ENCODE measurements around the gene TM4SF18.
"Not testable (repeated sequence)": the region's sequence is repeated elsewhere in the genome, so short reads cannot be mapped to it uniquely, and the experiment has no call there.

The TM4SF18 gene

GRCh38 chr3:149356044-149356592, 22.7 kb upstream of the TM4SF18 start:
- H3K4me3 Mint-ChIP-seq = no peak overlapping the region

GRCh38 chr3:149353581-149354184, 20.2 kb upstream of the TM4SF18 start:
- no peak overlapping the region for H3K27ac Mint-ChIP-seq
- DNase-seq (ENCODE audit: low spot score in 2 of 2) (no peak), ATAC-seq (ENCODE audit: low read depth) (no peak)
- H3K27me3 Mint-ChIP-seq = peaks cover 10% of the 10 kb centered on the region
- no peaks in the 10 kb centered on the region for H3K36me3 Mint-ChIP-seq
- H3K9me3 Mint-ChIP-seq = peaks cover 1% of the 10 kb centered on the region
- no peaks in the 10 kb centered on the region for H3K4me1 Mint-ChIP-seq
- H3K4me3 Mint-ChIP-seq = no peak overlapping the region

More at GRCh38 chr3:149356044-149356592, 22.7 kb upstream of the TM4SF18 start:
- Mint-ChIP-seq H3K4me1 (no peaks in the 10 kb centered on the region), H3K27ac (no peak overlapping the region), H3K27me3 (peaks cover 7% of the 10 kb centered on the region), H3K36me3 (no peaks in the 10 kb centered on the region), H3K9me3 (peaks cover 1% of the 10 kb centered on the region)
- ATAC-seq (ENCODE audit: low read depth) (no peak), DNase-seq (ENCODE audit: low spot score in 2 of 2) (no peak)

GRCh38 chr3:149352556-149352955, 19.1 kb upstream of the TM4SF18 start:
- no peak overlapping the region for H3K27ac Mint-ChIP-seq
- H3K36me3 Mint-ChIP-seq = no peaks in the 10 kb centered on the region
- H3K9me3 Mint-ChIP-seq = peaks cover 1% of the 10 kb centered on the region
- DNase-seq (ENCODE audit: low spot score in 2 of 2) (no peak), ATAC-seq (ENCODE audit: low read depth) (peak; percentile 63)
- peaks cover 11% of the 10 kb centered on the region for H3K27me3 Mint-ChIP-seq
- H3K4me3 Mint-ChIP-seq = no peak overlapping the region
- no peaks in the 10 kb centered on the region for H3K4me1 Mint-ChIP-seq

- DNase-seq (ENCODE audit: low spot score in 2 of 2) = no peak
- Mint-ChIP-seq H3K4me3 (no peak overlapping the region), H3K4me1 (no peaks in the 10 kb centered on the region), H3K27ac (no peak overlapping the region), H3K27me3 (peaks cover 14% of the 10 kb centered on the region), H3K9me3 (no peaks in the 10 kb centered on the region), H3K36me3 (no peaks in the 10 kb centered on the region)
- ATAC-seq (ENCODE audit: low read depth) = no peak
Observed at GRCh38 chr3:149343951-149344350, 10.5 kb upstream of the TM4SF18 start.

GRCh38 chr3:149342413-149343380, 9.3 kb upstream of the TM4SF18 start:
- no peak for ATAC-seq (ENCODE audit: low read depth)
- Mint-ChIP-seq H3K27me3 (peaks cover 14% of the 10 kb centered on the region), H3K4me3 (no peak overlapping the region), H3K9me3 (no peaks in the 10 kb centered on the region), H3K27ac (no peak overlapping the region), H3K4me1 (no peaks in the 10 kb centered on the region), H3K36me3 (no peaks in the 10 kb centered on the region)
- DNase-seq (ENCODE audit: low spot score in 2 of 2) = no peak

GRCh38 chr3:149340310-149340933, 7.0 kb upstream of the TM4SF18 start:
- no peak for ATAC-seq (ENCODE audit: low read depth)

GRCh38 chr3:149339931-149340309, 6.5 kb upstream of the TM4SF18 start:
- DNase-seq (ENCODE audit: low spot score in 2 of 2) = no peak
- Mint-ChIP-seq H3K36me3 (no peaks in the 10 kb centered on the region), H3K4me1 (no peaks in the 10 kb centered on the region), H3K4me3 (no peak overlapping the region), H3K9me3 (no peaks in the 10 kb centered on the region), H3K27me3 (peaks cover 7% of the 10 kb centered on the region), H3K27ac (no peak overlapping the region)
- no peak for ATAC-seq (ENCODE audit: low read depth)

More at GRCh38 chr3:149340310-149340933, 7.0 kb upstream of the TM4SF18 start:
- no peaks in the 10 kb centered on the region for H3K4me1 Mint-ChIP-seq
- peaks cover 10% of the 10 kb centered on the region for H3K27me3 Mint-ChIP-seq
- no peaks in the 10 kb centered on the region for H3K36me3 Mint-ChIP-seq
- no peaks in the 10 kb centered on the region for H3K9me3 Mint-ChIP-seq
- no peak overlapping the region for H3K27ac Mint-ChIP-seq
- no peak overlapping the region for H3K4me3 Mint-ChIP-seq
- DNase-seq (ENCODE audit: low spot score in 2 of 2) = no peak

GRCh38 chr3:149337486-149337885, 4.0 kb upstream of the TM4SF18 start:
- not testable (repeated sequence) for H3K27ac Mint-ChIP-seq; H3K36me3 Mint-ChIP-seq; ATAC-seq (ENCODE audit: low read depth); H3K4me1 Mint-ChIP-seq; H3K9me3 Mint-ChIP-seq; H3K4me3 Mint-ChIP-seq; H3K27me3 Mint-ChIP-seq; DNase-seq (ENCODE audit: low spot score in 2 of 2)

GRCh38 chr3:149336925-149337324, 3.5 kb upstream of the TM4SF18 start:
- no peaks in the 10 kb centered on the region for H3K9me3 Mint-ChIP-seq
- no peak overlapping the region for H3K4me3 Mint-ChIP-seq
- H3K27ac Mint-ChIP-seq = no peak overlapping the region
- H3K36me3 Mint-ChIP-seq = no peaks in the 10 kb centered on the region
- DNase-seq (ENCODE audit: low spot score in 2 of 2) (no peak), ATAC-seq (ENCODE audit: low read depth) (no peak)
- H3K4me1 Mint-ChIP-seq = no peaks in the 10 kb centered on the region
- H3K27me3 Mint-ChIP-seq = peaks cover 7% of the 10 kb centered on the region

GRCh38 chr3:149332771-149333170, 665 bp downstream of the TM4SF18 start:
- ATAC-seq (ENCODE audit: low read depth) = no peak
- DNase-seq (ENCODE audit: low spot score in 2 of 2) = no peak

GRCh38 chr3:149332227-149332765, 1.1 kb downstream of the TM4SF18 start:
- DNase-seq (ENCODE audit: low spot score in 2 of 2) = no peak
- Mint-ChIP-seq H3K9me3 (no peaks in the 10 kb centered on the region), H3K36me3 (no peaks in the 10 kb centered on the region), H3K27me3 (no peaks in the 10 kb centered on the region), H3K27ac (no peak overlapping the region), H3K4me1 (no peaks in the 10 kb centered on the region), H3K4me3 (no peak overlapping the region)
- no peak for ATAC-seq (ENCODE audit: low read depth)

More at GRCh38 chr3:149332771-149333170, 665 bp downstream of the TM4SF18 start:
- no peaks in the 10 kb centered on the region for H3K4me1 Mint-ChIP-seq
- H3K27ac Mint-ChIP-seq = no peak overlapping the region
- H3K9me3 Mint-ChIP-seq = no peaks in the 10 kb centered on the region
- no peak overlapping the region for H3K4me3 Mint-ChIP-seq
- no peaks in the 10 kb centered on the region for H3K36me3 Mint-ChIP-seq
- H3K27me3 Mint-ChIP-seq = no peaks in the 10 kb centered on the region

GRCh38 chr3:149331396-149331795, 2.0 kb downstream of the TM4SF18 start:
- Mint-ChIP-seq H3K9me3 (no peaks in the 10 kb centered on the region), H3K4me3 (no peak overlapping the region)

GRCh38 chr3:149330609-149331331, 2.7 kb downstream of the TM4SF18 start:
- no peak for ATAC-seq (ENCODE audit: low read depth)
- no peaks in the 10 kb centered on the region for H3K36me3 Mint-ChIP-seq
- H3K27ac Mint-ChIP-seq = no peak overlapping the region
- peaks cover 1% of the 10 kb centered on the region for H3K27me3 Mint-ChIP-seq
- no peaks in the 10 kb centered on the region for H3K4me1 Mint-ChIP-seq
- no peak for DNase-seq (ENCODE audit: low spot score in 2 of 2)
- no peaks in the 10 kb centered on the region for H3K9me3 Mint-ChIP-seq
- H3K4me3 Mint-ChIP-seq = no peak overlapping the region

More at GRCh38 chr3:149331396-149331795, 2.0 kb downstream of the TM4SF18 start:
- DNase-seq (ENCODE audit: low spot score in 2 of 2) (no peak), ATAC-seq (ENCODE audit: low read depth) (no peak)
- Mint-ChIP-seq H3K36me3 (no peaks in the 10 kb centered on the region), H3K27me3 (peaks cover 1% of the 10 kb centered on the region), H3K27ac (no peak overlapping the region), H3K4me1 (no peaks in the 10 kb centered on the region)

Measured in memory B cell (primary cell).